ENCODE results near the gene ADAMTS20.
"Not testable (repeated sequence)": the region's sequence is repeated elsewhere in the genome, so short reads cannot be mapped to it uniquely, and the experiment has no call there.

The ADAMTS20 gene, protein sequence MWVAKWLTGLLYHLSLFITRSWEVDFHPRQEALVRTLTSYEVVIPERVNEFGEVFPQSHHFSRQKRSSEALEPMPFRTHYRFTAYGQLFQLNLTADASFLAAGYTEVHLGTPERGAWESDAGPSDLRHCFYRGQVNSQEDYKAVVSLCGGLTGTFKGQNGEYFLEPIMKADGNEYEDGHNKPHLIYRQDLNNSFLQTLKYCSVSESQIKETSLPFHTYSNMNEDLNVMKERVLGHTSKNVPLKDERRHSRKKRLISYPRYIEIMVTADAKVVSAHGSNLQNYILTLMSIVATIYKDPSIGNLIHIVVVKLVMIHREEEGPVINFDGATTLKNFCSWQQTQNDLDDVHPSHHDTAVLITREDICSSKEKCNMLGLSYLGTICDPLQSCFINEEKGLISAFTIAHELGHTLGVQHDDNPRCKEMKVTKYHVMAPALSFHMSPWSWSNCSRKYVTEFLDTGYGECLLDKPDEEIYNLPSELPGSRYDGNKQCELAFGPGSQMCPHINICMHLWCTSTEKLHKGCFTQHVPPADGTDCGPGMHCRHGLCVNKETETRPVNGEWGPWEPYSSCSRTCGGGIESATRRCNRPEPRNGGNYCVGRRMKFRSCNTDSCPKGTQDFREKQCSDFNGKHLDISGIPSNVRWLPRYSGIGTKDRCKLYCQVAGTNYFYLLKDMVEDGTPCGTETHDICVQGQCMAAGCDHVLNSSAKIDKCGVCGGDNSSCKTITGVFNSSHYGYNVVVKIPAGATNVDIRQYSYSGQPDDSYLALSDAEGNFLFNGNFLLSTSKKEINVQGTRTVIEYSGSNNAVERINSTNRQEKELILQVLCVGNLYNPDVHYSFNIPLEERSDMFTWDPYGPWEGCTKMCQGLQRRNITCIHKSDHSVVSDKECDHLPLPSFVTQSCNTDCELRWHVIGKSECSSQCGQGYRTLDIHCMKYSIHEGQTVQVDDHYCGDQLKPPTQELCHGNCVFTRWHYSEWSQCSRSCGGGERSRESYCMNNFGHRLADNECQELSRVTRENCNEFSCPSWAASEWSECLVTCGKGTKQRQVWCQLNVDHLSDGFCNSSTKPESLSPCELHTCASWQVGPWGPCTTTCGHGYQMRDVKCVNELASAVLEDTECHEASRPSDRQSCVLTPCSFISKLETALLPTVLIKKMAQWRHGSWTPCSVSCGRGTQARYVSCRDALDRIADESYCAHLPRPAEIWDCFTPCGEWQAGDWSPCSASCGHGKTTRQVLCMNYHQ (N-terminal part only)

DNA sequence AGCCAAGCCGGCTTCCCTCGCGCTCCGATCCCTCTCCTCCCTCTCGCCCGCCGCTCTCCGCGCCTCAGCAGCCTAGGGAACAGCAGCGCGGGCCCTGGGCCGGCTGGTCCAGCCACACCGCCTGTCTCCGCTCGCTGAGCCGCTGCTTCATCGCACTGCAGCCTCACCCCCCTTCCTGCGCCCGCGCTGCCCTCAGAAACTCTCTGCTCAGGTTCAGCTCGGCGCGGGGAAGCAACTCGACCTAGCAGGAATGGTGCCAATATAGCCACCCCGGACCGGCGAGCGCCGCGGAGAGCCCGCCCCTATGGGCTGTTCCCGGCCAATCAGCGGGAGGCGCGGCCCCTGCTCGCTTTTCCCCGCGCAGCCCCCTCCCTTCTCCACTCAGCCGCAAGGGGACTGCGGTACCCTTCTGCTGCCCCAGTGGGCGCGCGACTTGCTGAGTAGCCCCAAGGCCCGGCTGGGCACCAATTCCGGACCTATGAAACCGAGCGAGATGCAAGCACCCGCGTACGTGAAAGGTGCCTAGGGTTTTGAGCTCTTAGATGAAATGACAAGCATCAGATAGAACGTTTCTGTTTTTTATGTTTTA lies at the start of gene ADAMTS20:
TSS of gene ADAMTS20 (minus strand) at position 233 of the 589 bp plus-strand sequence. CDS start 282 bp downstream, outside the sequence.
- no peak for DNase-seq

DNA sequence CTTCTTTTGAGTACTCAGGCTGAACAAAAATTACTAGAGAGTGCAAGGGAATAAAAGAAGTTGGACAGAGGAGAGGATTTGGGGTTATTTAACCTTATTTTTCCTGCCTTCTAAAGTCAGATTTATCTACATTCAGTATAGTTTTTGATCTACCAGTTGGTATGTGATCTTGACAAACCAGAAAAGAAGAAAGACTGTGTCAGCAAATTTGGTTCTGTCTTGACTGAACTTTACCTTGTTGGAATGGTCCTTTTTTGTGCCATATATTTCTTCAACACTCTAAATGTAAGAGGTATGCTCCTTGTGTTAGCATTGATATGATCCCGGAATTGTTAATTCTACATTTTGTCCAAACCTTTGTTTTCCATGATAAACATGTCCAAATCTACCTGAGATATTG lies 47.7 kb upstream of the ADAMTS20 start:
- DNase-seq: no peak

GRCh38 chr12:43599066-43599465 lies 47.1 kb upstream of the ADAMTS20 start:
- no peak for DNase-seq

- no peak for DNase-seq
Observed at GRCh38 chr12:43590307-43590706, 38.3 kb upstream of the ADAMTS20 start.

- peak; percentile 20 for DNase-seq
Observed at GRCh38 chr12:43586646-43587245, 34.7 kb upstream of the ADAMTS20 start.

- DNase-seq: no peak
Observed at GRCh38 chr12:43585676-43586075, 33.7 kb upstream of the ADAMTS20 start.

DNA sequence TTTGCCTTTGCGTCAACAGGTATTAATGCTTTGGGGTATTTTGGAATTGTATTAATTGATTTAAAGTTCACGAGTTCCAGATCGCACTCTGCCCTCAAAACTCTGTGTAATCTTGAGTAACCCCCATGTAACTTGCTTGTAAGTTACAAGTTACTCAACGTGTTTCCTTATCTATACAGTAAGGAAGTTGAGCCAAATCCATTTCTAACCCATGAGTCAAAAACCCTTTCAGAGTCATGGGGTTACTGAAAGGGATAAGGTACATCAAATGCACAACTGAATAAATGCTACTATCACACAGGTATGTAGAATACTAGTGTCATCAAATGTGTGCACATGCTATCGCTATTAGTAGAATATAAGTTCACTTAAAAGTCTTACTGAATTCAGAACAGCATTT lies 28.6 kb upstream of the ADAMTS20 start:
- no peak for DNase-seq

- no peak for DNase-seq
Observed at GRCh38 chr12:43579206-43579605, 27.2 kb upstream of the ADAMTS20 start.

DNA sequence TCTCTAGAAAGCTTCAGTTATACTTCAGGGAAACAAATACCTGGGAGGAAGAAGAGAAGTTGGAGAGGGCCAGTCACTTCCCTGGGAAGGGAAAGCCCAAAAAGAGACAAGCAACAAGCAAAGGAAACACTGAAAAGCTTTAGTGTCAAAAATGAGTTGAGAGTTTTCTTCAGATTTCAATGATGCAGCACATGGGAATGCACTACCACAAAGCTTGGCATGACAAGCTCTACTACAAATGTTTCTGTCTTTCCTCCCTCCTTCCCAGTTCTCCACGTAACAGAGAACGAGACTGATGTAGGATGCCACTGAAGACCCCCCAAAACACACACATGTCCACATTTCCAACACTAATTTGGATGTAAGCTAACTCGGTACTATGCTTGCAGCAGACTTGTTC lies 26.8 kb upstream of the ADAMTS20 start:
- no peak for DNase-seq

GRCh38 chr12:43577381-43577780 lies 25.4 kb upstream of the ADAMTS20 start:
- no peak for DNase-seq

GRCh38 chr12:43576162-43576561 lies 24.2 kb upstream of the ADAMTS20 start:
- DNase-seq: no peak

DNA sequence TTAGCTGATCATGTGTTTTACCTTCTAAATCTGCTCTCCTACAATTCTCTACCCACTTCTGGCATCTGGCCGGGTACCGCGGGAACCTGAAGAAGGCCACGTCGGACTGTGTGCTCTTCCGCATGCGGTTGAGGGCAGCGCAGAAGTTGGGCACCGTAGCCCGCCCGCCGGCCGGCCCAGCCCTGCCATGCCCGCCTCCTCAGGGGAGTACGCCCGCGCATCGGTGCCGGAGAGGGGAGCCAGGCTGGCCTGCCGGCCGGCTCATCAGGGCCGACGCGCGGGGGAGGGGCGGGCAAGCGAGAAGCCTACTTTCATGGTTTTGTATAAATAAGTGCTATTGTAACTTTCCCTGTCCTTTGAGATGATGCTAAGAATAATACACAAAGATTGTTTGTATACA lies 19.9 kb upstream of the ADAMTS20 start:
- no peak for DNase-seq

GRCh38 chr12:43556057-43556456 lies 4.1 kb upstream of the ADAMTS20 start:
- no peak for DNase-seq

- no peak for DNase-seq
Observed at GRCh38 chr12:43551279-43551970, 578 bp downstream of the ADAMTS20 start.

DNA sequence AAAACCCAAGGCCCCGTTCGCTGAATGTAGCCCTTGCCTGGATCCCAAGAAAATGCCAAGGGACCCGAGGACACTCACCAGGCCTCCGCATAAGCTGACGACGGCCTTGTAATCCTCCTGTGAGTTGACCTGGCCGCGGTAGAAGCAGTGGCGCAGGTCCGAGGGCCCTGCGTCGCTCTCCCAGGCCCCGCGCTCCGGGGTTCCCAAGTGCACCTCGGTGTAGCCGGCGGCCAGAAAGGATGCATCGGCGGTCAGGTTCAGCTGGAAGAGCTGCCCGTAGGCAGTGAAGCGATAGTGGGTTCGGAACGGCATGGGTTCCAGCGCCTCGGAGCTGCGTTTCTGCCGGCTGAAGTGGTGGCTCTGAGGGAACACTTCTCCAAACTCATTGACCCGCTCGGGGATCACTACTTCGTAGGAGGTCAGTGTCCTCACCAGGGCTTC lies 1.2 kb downstream of the ADAMTS20 start:
- DNase-seq: no peak

DNA sequence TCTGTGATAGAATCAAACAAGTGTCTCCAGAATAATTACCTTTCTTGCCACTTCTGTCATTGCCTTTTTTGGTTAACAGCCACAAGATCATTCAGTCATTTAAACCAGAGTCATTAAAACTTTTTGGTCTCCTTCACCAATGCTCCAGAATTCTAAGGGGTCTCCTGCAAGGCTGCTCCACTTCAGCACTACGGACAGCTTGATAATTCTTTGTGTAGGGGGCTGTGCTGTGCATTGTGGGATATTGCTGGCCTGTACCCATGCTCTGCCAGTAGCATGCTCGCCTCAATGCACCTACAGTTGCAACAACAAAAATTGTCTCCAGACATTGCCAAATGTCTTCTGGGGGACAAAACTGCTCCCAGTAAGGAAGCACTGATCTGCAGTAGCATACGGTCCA lies 7.3 kb downstream of the ADAMTS20 start:
- no peak for DNase-seq

- DNase-seq: no peak
Observed at GRCh38 chr12:43540470-43540869, 11.5 kb downstream of the ADAMTS20 start.

GRCh38 chr12:43537675-43538074 lies 14.3 kb downstream of the ADAMTS20 start:
- not testable (repeated sequence) for DNase-seq

- no peak for DNase-seq
Observed at GRCh38 chr12:43516045-43516444, 36.0 kb downstream of the ADAMTS20 start.

- no peak for DNase-seq
Observed at GRCh38 chr12:43501703-43502102, 50.3 kb downstream of the ADAMTS20 start.

- DNase-seq: no peak
Observed at GRCh38 chr12:43493261-43493797, 58.7 kb downstream of the ADAMTS20 start.

Measured in DMS79 (cell line).